Sigmoid colon (tissue), 4 donors: ENCODE measurements around the gene ARSB.

Source experiments
- EP300 ChIP-seq, 4 donors: sonication (generic); formaldehyde crosslinking; IDR thresholded peaks; one replicate each; pipeline ENCODE4 v1.6.1; 2017; ENCODE audit warnings: antibody characterized with exemption in 4 of 4
- POLR2A ChIP-seq, 2 donors: fragments of 450-650 bp; IDR thresholded peaks; one replicate each; pipeline ENCODE4 v1.6.1; 2016; ENCODE audit warnings: antibody characterized with exemption in 2 of 2, mild to moderate bottlenecking in 2 of 2, moderate library complexity in 2 of 2
- POLR2AphosphoS5 ChIP-seq, 4 donors: sonication (generic); formaldehyde crosslinking; IDR thresholded peaks; one replicate each; pipeline ENCODE4 v1.6.1; 2017; ENCODE audit warnings: antibody characterized with exemption in 4 of 4
- TF ChIP-seq, protein P1 (sequence below), 4 experiments: fragments of 450-650 bp in 3 of 4; fragments of 200-600 bp in 1 of 4; IDR thresholded peaks; one replicate each; pipeline ENCODE4 v1.5.1; 2016 to 2019; ENCODE audit warnings: antibody characterized with exemption in 4 of 4, mild to moderate bottlenecking in 3 of 4, moderate library complexity in 2 of 4

- TF ChIP-seq, protein P1, sequence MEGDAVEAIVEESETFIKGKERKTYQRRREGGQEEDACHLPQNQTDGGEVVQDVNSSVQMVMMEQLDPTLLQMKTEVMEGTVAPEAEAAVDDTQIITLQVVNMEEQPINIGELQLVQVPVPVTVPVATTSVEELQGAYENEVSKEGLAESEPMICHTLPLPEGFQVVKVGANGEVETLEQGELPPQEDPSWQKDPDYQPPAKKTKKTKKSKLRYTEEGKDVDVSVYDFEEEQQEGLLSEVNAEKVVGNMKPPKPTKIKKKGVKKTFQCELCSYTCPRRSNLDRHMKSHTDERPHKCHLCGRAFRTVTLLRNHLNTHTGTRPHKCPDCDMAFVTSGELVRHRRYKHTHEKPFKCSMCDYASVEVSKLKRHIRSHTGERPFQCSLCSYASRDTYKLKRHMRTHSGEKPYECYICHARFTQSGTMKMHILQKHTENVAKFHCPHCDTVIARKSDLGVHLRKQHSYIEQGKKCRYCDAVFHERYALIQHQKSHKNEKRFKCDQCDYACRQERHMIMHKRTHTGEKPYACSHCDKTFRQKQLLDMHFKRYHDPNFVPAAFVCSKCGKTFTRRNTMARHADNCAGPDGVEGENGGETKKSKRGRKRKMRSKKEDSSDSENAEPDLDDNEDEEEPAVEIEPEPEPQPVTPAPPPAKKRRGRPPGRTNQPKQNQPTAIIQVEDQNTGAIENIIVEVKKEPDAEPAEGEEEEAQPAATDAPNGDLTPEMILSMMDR (IDR thresholded peaks at IDR 0.05): no peak
- TF ChIP-seq POLR2A (IDR thresholded peaks at IDR 0.05): no peak
- no peak for TF ChIP-seq EP300 (IDR thresholded peaks at IDR 0.05)
- TF ChIP-seq POLR2AphosphoS5 (IDR thresholded peaks at IDR 0.05): no peak
Observed at GRCh38 chr5:78777901-78778300, 207.2 kb downstream of the ARSB start.
